GM12872 (cell line): ENCODE data around the gene LRRIQ1.

Experiments
- TF ChIP-seq, protein P1 (sequence below): IDR thresholded peaks from 3 replicates; pipeline ENCODE4 v1.5.1; 2011; ENCODE audit warnings: low read depth, mild to moderate bottlenecking, low read length, moderate library complexity; ENCODE audit not compliant: insufficient read depth

The LRRIQ1 gene

DNA sequence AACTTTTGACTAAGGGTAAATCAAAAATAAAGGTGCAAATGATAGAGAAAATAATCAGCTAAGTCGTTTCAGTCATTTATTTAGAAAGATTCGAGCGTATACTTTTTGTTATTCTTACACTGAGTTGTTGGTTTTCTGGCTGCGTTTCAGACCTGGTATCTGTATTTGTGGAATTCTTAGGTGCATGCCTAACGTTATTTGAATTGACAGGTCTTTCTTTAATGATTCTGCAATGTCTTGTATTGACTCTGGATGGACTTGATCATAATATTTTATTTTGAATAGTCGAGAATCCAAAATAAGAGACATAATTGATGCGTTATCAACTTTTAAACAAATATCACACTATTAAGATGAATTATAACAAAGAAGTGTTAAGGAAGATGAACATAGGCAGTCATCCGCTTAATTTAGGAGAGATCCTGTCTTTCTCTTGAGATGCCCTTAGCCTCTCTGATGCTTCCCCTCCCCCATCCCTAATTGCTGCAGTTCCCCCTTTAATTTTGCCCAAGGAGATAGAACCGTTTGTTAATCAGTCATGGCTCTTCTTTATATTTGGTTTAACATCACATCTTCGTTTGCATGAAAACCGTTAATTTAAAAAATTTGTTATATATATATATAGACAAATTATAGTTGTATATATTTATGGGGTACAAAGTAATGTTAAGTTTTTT lies 245.6 kb downstream of the LRRIQ1 start:
- TF ChIP-seq, protein P1, sequence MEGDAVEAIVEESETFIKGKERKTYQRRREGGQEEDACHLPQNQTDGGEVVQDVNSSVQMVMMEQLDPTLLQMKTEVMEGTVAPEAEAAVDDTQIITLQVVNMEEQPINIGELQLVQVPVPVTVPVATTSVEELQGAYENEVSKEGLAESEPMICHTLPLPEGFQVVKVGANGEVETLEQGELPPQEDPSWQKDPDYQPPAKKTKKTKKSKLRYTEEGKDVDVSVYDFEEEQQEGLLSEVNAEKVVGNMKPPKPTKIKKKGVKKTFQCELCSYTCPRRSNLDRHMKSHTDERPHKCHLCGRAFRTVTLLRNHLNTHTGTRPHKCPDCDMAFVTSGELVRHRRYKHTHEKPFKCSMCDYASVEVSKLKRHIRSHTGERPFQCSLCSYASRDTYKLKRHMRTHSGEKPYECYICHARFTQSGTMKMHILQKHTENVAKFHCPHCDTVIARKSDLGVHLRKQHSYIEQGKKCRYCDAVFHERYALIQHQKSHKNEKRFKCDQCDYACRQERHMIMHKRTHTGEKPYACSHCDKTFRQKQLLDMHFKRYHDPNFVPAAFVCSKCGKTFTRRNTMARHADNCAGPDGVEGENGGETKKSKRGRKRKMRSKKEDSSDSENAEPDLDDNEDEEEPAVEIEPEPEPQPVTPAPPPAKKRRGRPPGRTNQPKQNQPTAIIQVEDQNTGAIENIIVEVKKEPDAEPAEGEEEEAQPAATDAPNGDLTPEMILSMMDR = no peak

DNA sequence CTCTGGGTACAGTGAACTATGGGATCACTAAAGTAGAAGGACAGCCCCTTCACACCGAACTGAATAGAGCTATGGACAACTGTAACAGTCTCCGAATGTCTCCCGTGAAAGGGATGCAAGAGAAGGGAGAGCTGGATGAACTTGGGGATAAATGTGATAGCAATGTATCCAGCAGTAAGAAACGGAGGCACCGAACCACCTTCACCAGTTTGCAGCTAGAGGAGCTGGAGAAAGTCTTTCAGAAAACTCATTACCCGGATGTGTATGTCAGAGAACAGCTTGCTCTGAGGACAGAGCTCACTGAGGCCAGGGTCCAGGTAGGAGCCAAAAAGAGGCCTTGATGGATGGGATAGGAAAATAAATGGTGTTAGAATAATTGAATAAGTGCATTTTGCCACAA lies 247.4 kb downstream of the LRRIQ1 start:
- TF ChIP-seq, protein P1 = no peak
